DND-41 (cell line): Measurements from ENCODE around the gene TRIM10.

Experiments used
- ATAC-seq: fragments of 200-7000 bp; cut with Tn5 transposase; 3 replicates; pipeline ENCODE4 v1.9.1; 2021; ENCODE audit warnings: low read depth; ENCODE audit not compliant: insufficient read depth
- DNase-seq: peaks from one replicate; pipeline ENCODE4 v3.0.0-alpha.2; 2020
- H2AFZ ChIP-seq: 2 replicates; pipeline ENCODE4 v1.6.0; 2012; ENCODE audit warnings: low read depth, low read length
- H3K27ac ChIP-seq: 2 replicates; pipeline ENCODE4 v1.5.1; 2012; ENCODE audit warnings: low read length, inconsistent platforms
- H3K27me3 ChIP-seq: fragments of 200-600 bp; sonication (generic); 2 replicates; pipeline ENCODE4 v1.6.0; 2012; ENCODE audit warnings: low read length, mild to moderate bottlenecking, inconsistent platforms; ENCODE audit not compliant: insufficient read depth, poor library complexity
- H3K36me3 ChIP-seq: 2 replicates; pipeline ENCODE4 v1.5.1; 2012; ENCODE audit warnings: low read length, inconsistent platforms; ENCODE audit not compliant: insufficient read depth
- H3K4me1 ChIP-seq: 2 replicates; pipeline ENCODE4 v1.5.1; 2012; ENCODE audit warnings: mild to moderate bottlenecking, low read length; ENCODE audit not compliant: insufficient read depth
- H3K4me2 ChIP-seq: 2 replicates; pipeline ENCODE4 v1.6.0; 2012; ENCODE audit warnings: mild to moderate bottlenecking, moderate library complexity, low read length, inconsistent platforms; ENCODE audit not compliant: insufficient read depth
- H3K4me3 ChIP-seq, 2 experiments: fragments of 200-600 bp in 1 of 2; shearing (Covaris generic) in 1 of 2; 2 replicates each; pipeline ENCODE4 v1.5.1; 2012 to 2016; ENCODE audit warnings: inconsistent platforms in 2 of 2, low read length in 2 of 2, mild to moderate bottlenecking in 2 of 2, low read depth in 1 of 2, moderate library complexity in 1 of 2
- H3K79me2 ChIP-seq: 2 replicates; pipeline ENCODE4 v1.6.0; 2012; ENCODE audit warnings: low read length, inconsistent platforms; ENCODE audit not compliant: insufficient read depth
- H3K9ac ChIP-seq: 2 replicates; pipeline ENCODE4 v1.6.0; 2012; ENCODE audit warnings: low read depth, mild to moderate bottlenecking, inconsistent platforms, low read length, moderate library complexity
- H3K9me3 ChIP-seq: 2 replicates; pipeline ENCODE4 v1.5.1; 2012; ENCODE audit warnings: low read length, moderate library complexity, mild to moderate bottlenecking, inconsistent platforms; ENCODE audit not compliant: insufficient read depth, severe bottlenecking
- H4K20me1 ChIP-seq: 2 replicates; pipeline ENCODE4 v1.6.0; 2012; ENCODE audit warnings: low read length; ENCODE audit not compliant: insufficient read depth
- EZH2 ChIP-seq: IDR thresholded peaks from 3 replicates; pipeline ENCODE4 v1.6.1; 2012; ENCODE audit warnings: borderline replicate concordance, low read depth, mild to moderate bottlenecking, moderate library complexity, low read length, inconsistent platforms; ENCODE audit not compliant: severe bottlenecking
- TF ChIP-seq, protein P1 (sequence below): IDR thresholded peaks from 2 replicates; pipeline ENCODE4 v1.5.1; 2012; ENCODE audit warnings: borderline replicate concordance, low read length, moderate library complexity, mild to moderate bottlenecking; ENCODE audit not compliant: poor library complexity, severe bottlenecking; ENCODE audit errors: extremely low read depth

Gene TRIM10

DNA sequence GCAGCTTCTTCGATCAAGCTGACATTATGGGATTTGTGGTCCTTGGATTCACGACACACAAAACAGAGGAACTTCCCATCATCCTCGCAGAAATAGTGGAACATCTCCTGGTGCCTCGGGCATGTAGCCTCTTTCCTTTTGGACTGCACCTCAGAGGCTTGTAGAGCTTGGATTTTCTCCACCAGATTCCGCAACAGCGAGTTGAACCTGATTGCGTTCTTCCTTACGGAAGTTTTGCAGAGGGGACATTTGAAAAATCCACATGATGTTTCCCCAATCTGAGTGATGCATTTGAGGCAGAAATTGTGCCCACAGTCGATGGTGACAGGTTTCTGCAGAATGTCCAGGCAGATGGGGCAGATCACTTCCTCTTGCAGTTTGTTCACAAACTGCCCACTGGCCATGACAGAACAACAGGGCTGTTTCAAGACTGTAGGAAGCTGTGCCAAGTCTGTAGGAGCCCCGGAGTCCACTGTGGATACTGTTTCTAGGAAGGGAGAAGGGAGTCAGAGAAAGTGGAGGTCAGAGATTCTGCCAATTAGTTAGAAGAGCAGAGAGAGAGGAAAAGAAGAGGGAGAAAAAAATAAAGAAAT, 48.5 kb downstream of the TRIM10 start:
- H2AFZ ChIP-seq, result no peak overlapping the region
- peaks cover 42% of the 10 kb centered on the region for H3K27me3 ChIP-seq
- no peaks in the 10 kb centered on the region for H4K20me1 ChIP-seq
- no peak for TF ChIP-seq EZH2
- TF ChIP-seq, protein P1, sequence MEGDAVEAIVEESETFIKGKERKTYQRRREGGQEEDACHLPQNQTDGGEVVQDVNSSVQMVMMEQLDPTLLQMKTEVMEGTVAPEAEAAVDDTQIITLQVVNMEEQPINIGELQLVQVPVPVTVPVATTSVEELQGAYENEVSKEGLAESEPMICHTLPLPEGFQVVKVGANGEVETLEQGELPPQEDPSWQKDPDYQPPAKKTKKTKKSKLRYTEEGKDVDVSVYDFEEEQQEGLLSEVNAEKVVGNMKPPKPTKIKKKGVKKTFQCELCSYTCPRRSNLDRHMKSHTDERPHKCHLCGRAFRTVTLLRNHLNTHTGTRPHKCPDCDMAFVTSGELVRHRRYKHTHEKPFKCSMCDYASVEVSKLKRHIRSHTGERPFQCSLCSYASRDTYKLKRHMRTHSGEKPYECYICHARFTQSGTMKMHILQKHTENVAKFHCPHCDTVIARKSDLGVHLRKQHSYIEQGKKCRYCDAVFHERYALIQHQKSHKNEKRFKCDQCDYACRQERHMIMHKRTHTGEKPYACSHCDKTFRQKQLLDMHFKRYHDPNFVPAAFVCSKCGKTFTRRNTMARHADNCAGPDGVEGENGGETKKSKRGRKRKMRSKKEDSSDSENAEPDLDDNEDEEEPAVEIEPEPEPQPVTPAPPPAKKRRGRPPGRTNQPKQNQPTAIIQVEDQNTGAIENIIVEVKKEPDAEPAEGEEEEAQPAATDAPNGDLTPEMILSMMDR, result no peak
- no peaks in the 10 kb centered on the region for H3K4me1 ChIP-seq
- no peak overlapping the region for H3K9ac ChIP-seq
- H3K79me2 ChIP-seq, result no peaks in the 10 kb centered on the region
- no peak overlapping the region for H3K27ac ChIP-seq
- DNase-seq, result no peak
- H3K4me2 ChIP-seq, result no peak overlapping the region
- no peaks in the 10 kb centered on the region for H3K9me3 ChIP-seq
- H3K36me3 ChIP-seq, result no peaks in the 10 kb centered on the region
- no peak for ATAC-seq
- no peak overlapping the region for H3K4me3 ChIP-seq

DNA sequence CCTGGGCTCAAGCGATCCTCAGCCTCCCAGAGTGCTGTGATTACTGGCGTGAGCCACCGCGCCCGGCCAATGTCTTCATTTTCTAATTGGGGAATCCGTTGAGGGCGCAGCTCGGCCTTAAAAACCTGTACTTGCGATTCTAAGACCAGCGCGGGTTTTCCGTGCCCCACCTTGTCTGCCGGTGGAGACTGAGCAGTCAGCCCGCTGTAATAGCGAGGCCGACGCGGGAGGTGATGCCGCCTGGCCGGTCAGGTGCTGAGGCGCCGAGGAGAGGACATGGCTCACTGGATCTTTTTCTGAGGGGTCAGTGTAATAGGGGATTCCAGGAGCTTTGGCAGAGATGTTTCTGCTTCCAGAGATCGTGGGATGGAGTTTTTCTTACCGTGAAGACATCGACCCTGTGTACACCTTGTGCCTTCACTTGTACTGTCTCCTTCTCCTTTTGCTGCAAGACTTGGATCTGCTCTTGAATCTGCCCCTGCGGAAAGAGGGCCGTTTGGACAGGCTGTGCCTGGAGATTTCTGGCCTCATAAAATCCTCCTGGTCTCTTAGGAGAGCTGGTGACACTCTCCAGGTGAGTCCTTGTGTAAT, 49.6 kb downstream of the TRIM10 start:
- Histone ChIP-seq H3K27ac (no peak overlapping the region), H3K9ac (no peak overlapping the region), H2AFZ (no peak overlapping the region), H3K4me2 (no peak overlapping the region), H4K20me1 (no peaks in the 10 kb centered on the region), H3K4me3 (no peak overlapping the region), H3K4me1 (no peaks in the 10 kb centered on the region), H3K9me3 (no peaks in the 10 kb centered on the region), H3K36me3 (no peaks in the 10 kb centered on the region), H3K79me2 (no peaks in the 10 kb centered on the region), H3K27me3 (peaks cover 43% of the 10 kb centered on the region)
- DNase-seq (no peak), ATAC-seq (no peak)
- no peak for TF ChIP-seq EZH2
- TF ChIP-seq, protein P1, result no peak

DNA sequence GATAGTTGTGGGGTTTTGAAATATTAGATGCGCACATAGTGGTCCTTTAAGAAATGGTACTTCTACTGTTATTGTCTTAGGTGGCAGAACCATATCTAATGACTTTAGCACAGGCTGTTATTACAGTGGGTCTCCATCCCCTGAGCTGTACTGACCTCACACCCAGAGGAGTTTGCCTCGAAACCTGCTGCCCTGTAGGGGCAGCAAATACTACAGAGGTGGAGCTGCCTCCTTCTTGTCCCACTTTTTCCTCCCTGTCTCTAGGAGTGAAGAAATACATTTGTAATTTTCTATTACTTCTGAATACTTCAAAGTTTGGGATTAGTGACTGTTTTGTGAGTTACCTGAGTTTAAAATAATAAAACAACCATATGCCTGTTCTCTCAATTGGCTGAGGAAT, 56.4 kb downstream of the TRIM10 start:
- no peak overlapping the region for H3K4me3 ChIP-seq
- no peaks in the 10 kb centered on the region for H3K79me2 ChIP-seq
- H3K9me3 ChIP-seq, result no peaks in the 10 kb centered on the region
- H3K36me3 ChIP-seq, result no peaks in the 10 kb centered on the region
- no peak overlapping the region for H3K9ac ChIP-seq
- no peaks in the 10 kb centered on the region for H4K20me1 ChIP-seq
- DNase-seq (no peak), ATAC-seq (no peak)
- no peak overlapping the region for H3K4me2 ChIP-seq
- TF ChIP-seq EZH2, result no peak
- TF ChIP-seq, protein P1, result no peak
- no peak overlapping the region for H2AFZ ChIP-seq
- no peak overlapping the region for H3K27ac ChIP-seq
- peaks cover 18% of the 10 kb centered on the region for H3K4me1 ChIP-seq
- H3K27me3 ChIP-seq, result peaks cover 66% of the 10 kb centered on the region

DNA sequence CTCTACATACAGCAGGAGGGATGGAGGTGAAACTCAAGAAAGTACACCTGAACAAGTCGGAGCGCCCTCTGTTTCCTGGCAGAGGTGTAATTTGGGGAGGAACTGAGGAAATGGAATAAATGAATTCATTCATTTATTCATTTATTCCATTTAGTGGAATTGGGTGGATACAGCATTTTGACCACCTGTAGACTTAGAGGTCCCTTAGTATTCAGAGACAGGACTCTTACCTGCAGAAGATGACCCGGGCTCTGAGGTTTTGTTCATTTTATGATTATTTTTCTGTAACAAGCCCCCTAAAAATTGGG, 57.2 kb downstream of the TRIM10 start:
- ATAC-seq (no peak), DNase-seq (no peak)
- H3K79me2 ChIP-seq, result no peaks in the 10 kb centered on the region
- no peak overlapping the region for H3K4me3 ChIP-seq
- TF ChIP-seq EZH2, result no peak
- TF ChIP-seq, protein P1, result no peak
- H3K4me2 ChIP-seq, result no peak overlapping the region
- H3K27me3 ChIP-seq, result peaks cover 67% of the 10 kb centered on the region
- H4K20me1 ChIP-seq, result no peaks in the 10 kb centered on the region
- H3K36me3 ChIP-seq, result no peaks in the 10 kb centered on the region
- no peak overlapping the region for H3K9ac ChIP-seq
- H2AFZ ChIP-seq, result no peak overlapping the region
- H3K27ac ChIP-seq, result no peak overlapping the region
- H3K9me3 ChIP-seq, result no peaks in the 10 kb centered on the region
- H3K4me1 ChIP-seq, result peaks cover 18% of the 10 kb centered on the region
